ENCODE results near the gene CACNG4.

The CACNG4 gene

GRCh38 chr17:67066717-67067116 lies 102.2 kb downstream of the CACNG4 start:
- DNase-seq (ENCODE audit: low spot score) = no peak

GRCh38 chr17:67067571-67068482 lies 103.3 kb downstream of the CACNG4 start:
- DNase-seq (ENCODE audit: low spot score) = no peak

- DNase-seq (ENCODE audit: low spot score) = no peak
These were observed 104.5 kb downstream of the CACNG4 start for GRCh38 chr17:67068999-67069398.

- no peak for DNase-seq (ENCODE audit: low spot score)
These were observed 105.2 kb downstream of the CACNG4 start for GRCh38 chr17:67069603-67070136.

- DNase-seq (ENCODE audit: low spot score) = no peak
These were observed 107.1 kb downstream of the CACNG4 start for GRCh38 chr17:67071595-67071994.

GRCh38 chr17:67072885-67073284 lies 108.4 kb downstream of the CACNG4 start:
- no peak for DNase-seq (ENCODE audit: low spot score)

GRCh38 chr17:67074781-67075180 lies 110.3 kb downstream of the CACNG4 start:
- DNase-seq (ENCODE audit: low spot score) = no peak

GRCh38 chr17:67076290-67076689 lies 111.8 kb downstream of the CACNG4 start:
- DNase-seq (ENCODE audit: low spot score) = no peak

- DNase-seq (ENCODE audit: low spot score) = no peak
These were observed 113.8 kb downstream of the CACNG4 start for GRCh38 chr17:67078292-67078691.

- no peak for DNase-seq (ENCODE audit: low spot score)
These were observed 115.0 kb downstream of the CACNG4 start for GRCh38 chr17:67079491-67079890.

- DNase-seq (ENCODE audit: low spot score) = no peak
These were observed 116.3 kb downstream of the CACNG4 start for GRCh38 chr17:67080804-67081203.

- no peak for DNase-seq (ENCODE audit: low spot score)
These were observed 117.6 kb downstream of the CACNG4 start for GRCh38 chr17:67082107-67082506.

All from GM03348 (cell line).